IMR-90 (cell line): Measurements from ENCODE around the gene TAF1L. TPM values are rescaled to one million over a fixed set of nuclear protein-coding genes. Genes with fewer than 3 reads are reported as not detected.
A peak's percentile ranks its signal among the peaks of the same experiment; 100 is the strongest.

Experiments
- ATAC-seq: fragments of 200-7000 bp; cut with Tn5 transposase; 2 replicates; pipeline ENCODE4 v1.9.1; 2020; ENCODE audit warnings: low read depth, mild to moderate bottlenecking, moderate library complexity
- BruUV-seq: library from RNA; stranded (reverse); fragments of 400-500 nt; replicated peaks from 2 replicates; lab custom pipeline; 2021; lab: Mats Ljungman, UMichigan
- CTCF ChIA-PET: fragments of 300-600 bp; formaldehyde crosslinking; extraction: SDS; loops from one replicate; lab custom pipeline; 2021; ENCODE audit warnings: antibody characterized with exemption; lab: Yijun Ruan, JAX
- POLR2A ChIA-PET: fragments of 300-600 bp; sonication (Branson Sonifier 250); formaldehyde crosslinking; loops from one replicate; lab custom pipeline; 2022; ENCODE audit warnings: antibody characterized with exemption; ENCODE audit not compliant: unreplicated experiment; lab: Charles Lee
- DNase-seq: peaks from one replicate; pipeline ENCODE4 v3.0.0; 2013
- H2AFZ ChIP-seq: replicated peaks from 2 replicates; pipeline ENCODE3; 2013; ENCODE audit warnings: low read length, mild to moderate bottlenecking; ENCODE audit not compliant: poor library complexity
- H2AK5ac ChIP-seq: 2 replicates; pipeline ENCODE4 v1.6.1; 2013; ENCODE audit warnings: low read depth, low read length, inconsistent platforms
- H2AK9ac ChIP-seq: replicated peaks from 2 replicates; pipeline ENCODE3; 2013; ENCODE audit warnings: mild to moderate bottlenecking, low read depth, low read length, moderate library complexity; ENCODE audit not compliant: poor library complexity
- H2BK120ac ChIP-seq: 2 replicates; pipeline ENCODE4 v1.6.1; 2013; ENCODE audit warnings: low read depth, low read length, inconsistent platforms
- H2BK15ac ChIP-seq: 3 replicates; pipeline ENCODE4 v1.6.1; 2013; ENCODE audit warnings: low read depth, low read length, inconsistent platforms
- H2BK20ac ChIP-seq: 2 replicates; pipeline ENCODE4 v1.6.1; 2013; ENCODE audit warnings: low read depth, mild to moderate bottlenecking, inconsistent platforms, low read length, moderate library complexity
- H2BK5ac ChIP-seq: 2 replicates; pipeline ENCODE4 v1.6.1; 2013; ENCODE audit warnings: mild to moderate bottlenecking, low read depth, low read length, inconsistent platforms; ENCODE audit not compliant: poor library complexity, severe bottlenecking
- H3K14ac ChIP-seq: replicated peaks from 2 replicates; pipeline ENCODE4 v1.6.1; 2013; ENCODE audit warnings: low read depth, low read length, inconsistent platforms
- H3K18ac ChIP-seq: 2 replicates; pipeline ENCODE4 v1.6.1; 2013; ENCODE audit warnings: low read depth, low read length, control low read depth
- H3K23ac ChIP-seq: 2 replicates; pipeline ENCODE4 v1.6.1; 2013; ENCODE audit warnings: low read depth, low read length, inconsistent platforms
- H3K27ac ChIP-seq: 2 replicates; pipeline ENCODE4 v1.5.1; 2013; ENCODE audit warnings: mild to moderate bottlenecking, control low read depth, low read length; ENCODE audit not compliant: insufficient read depth
- H3K27me3 ChIP-seq: 2 replicates; pipeline ENCODE4 v1.6.1; 2013; ENCODE audit warnings: low read length; ENCODE audit not compliant: control insufficient read depth, insufficient read depth
- H3K36me3 ChIP-seq: 2 replicates; pipeline ENCODE4 v1.6.1; 2013; ENCODE audit warnings: low read length, mixed read lengths; ENCODE audit not compliant: control insufficient read depth, insufficient read depth
- H3K4ac ChIP-seq: 2 replicates; pipeline ENCODE4 v1.6.1; 2013; ENCODE audit warnings: low read depth, low read length, inconsistent platforms
- H3K4me1 ChIP-seq: 2 replicates; pipeline ENCODE4 v1.6.1; 2013; ENCODE audit warnings: low read length, mixed read lengths; ENCODE audit not compliant: control insufficient read depth, insufficient read depth
- H3K4me2 ChIP-seq: 2 replicates; pipeline ENCODE4 v1.6.1; 2013; ENCODE audit warnings: low read depth, mild to moderate bottlenecking, control low read depth, low read length, moderate library complexity
- H3K4me3 ChIP-seq: 2 replicates; pipeline ENCODE4 v1.5.1; 2013; ENCODE audit warnings: low read depth, mild to moderate bottlenecking, control low read depth, low read length, moderate library complexity; ENCODE audit not compliant: insufficient read depth
- H3K56ac ChIP-seq: 2 replicates; pipeline ENCODE4 v1.6.1; 2013; ENCODE audit warnings: low read length, inconsistent platforms; ENCODE audit not compliant: insufficient read depth; ENCODE audit errors: extremely low read depth
- H3K79me1 ChIP-seq, 2 experiments: 2 replicates each; pipeline ENCODE4 v1.6.1; 2013; ENCODE audit warnings: low read length in 2 of 2, inconsistent platforms in 1 of 2, low read depth in 1 of 2
- H3K9ac ChIP-seq: 2 replicates; pipeline ENCODE4 v1.6.1; 2013; ENCODE audit warnings: low read depth, low read length, control low read depth
- H3K9me1 ChIP-seq: 2 replicates; pipeline ENCODE4 v1.6.1; 2013; ENCODE audit warnings: low read length, inconsistent platforms; ENCODE audit not compliant: insufficient read depth
- H3K9me3 ChIP-seq: 2 replicates; pipeline ENCODE4 v1.6.1; 2013; ENCODE audit warnings: low read length; ENCODE audit not compliant: control insufficient read depth, insufficient read depth
- H4K20me1 ChIP-seq: 2 replicates; pipeline ENCODE4 v1.6.1; 2013; ENCODE audit warnings: low read length, inconsistent platforms; ENCODE audit not compliant: insufficient read depth
- H4K5ac ChIP-seq: 2 replicates; pipeline ENCODE4 v1.6.1; 2013; ENCODE audit warnings: mild to moderate bottlenecking, low read depth, low read length, control low read depth
- H4K8ac ChIP-seq, 2 experiments: 2 replicates each; pipeline ENCODE4 v1.6.1; 2013; ENCODE audit warnings: low read depth in 2 of 2, low read length in 2 of 2, control low read depth in 1 of 2, inconsistent platforms in 1 of 2
- H4K91ac ChIP-seq: 2 replicates; pipeline ENCODE4 v1.6.1; 2013; ENCODE audit warnings: low read depth, low read length, inconsistent platforms; ENCODE audit not compliant: insufficient read depth
- MAZ ChIP-seq: IDR thresholded peaks from 2 replicates; pipeline ENCODE4 v1.6.1; 2012; ENCODE audit warnings: low read depth, mild to moderate bottlenecking, low read length, improper control_type of control experiment, moderate library complexity, borderline replicate concordance
- NFE2L2 ChIP-seq: fragments of 150-350 bp; IDR thresholded peaks from 2 replicates; pipeline ENCODE4 v1.6.1; 2016; ENCODE audit warnings: low read depth, mild to moderate bottlenecking, low read length
- WGBS, 2 experiments: methylation state at CpG; one replicate each; pipeline versions ENCODE4 v1.1.5 to v1.1.7; 2013; ENCODE audit warnings: missing lambda C conversion rate in 2 of 2; ENCODE audit not compliant: insufficient read length in 1 of 2; ENCODE audit errors: extremely low coverage in 2 of 2; 5-methylcytosine and 5-hydroxymethylcytosine counted together
- dilution Hi-C: fragments of 300-500 bp; cut with HindIII; formaldehyde crosslinking; loops from one replicate; pipeline ENCODE4 v1.14.3; 2018; ENCODE audit warnings: low sequenced_read_pairs; ENCODE audit not compliant: unreplicated experiment
- in situ Hi-C: fragments of 300-500 bp; cut with MboI; formaldehyde crosslinking; loops from 3 replicates; pipeline ENCODE4 v1.14.3; 2019; ENCODE audit warnings: low sequenced_read_pairs, inconsistent platforms, mixed read lengths
- intact Hi-C: fragments of 100-400 bp; cut with micrococcal nuclease; formaldehyde crosslinking; loops from 2 replicates; pipeline ENCODE4 v1.10.0; 2022
- polyA plus RNA-seq, 3 experiments: library from polyadenylated mRNA; depleted of rRNA; stranded (reverse); fragments of >200 nt; gene quantifications; 2 replicates each; pipeline ENCODE4 v1.2.3, GENCODE V29; 2012; ENCODE audit warnings: low replicate concordance in 1 of 3
- total RNA-seq: library from RNA; depleted of rRNA; stranded (reverse); fragments of >200 nt; gene quantifications from 2 replicates; pipeline ENCODE4 v1.2.3, GENCODE V29; 2012

The TAF1L gene
- total and polyA plus RNA-seq, 2 of the 4 experiments (the other 2 are of a cell fraction): not detected

GRCh38 chr9:32584784-32585183 is 50.7 kb downstream of the TAF1L start:
- intact Hi-C loops (no loop called here), dilution Hi-C loops (no loop called here), in situ Hi-C loops (loop anchor here (5.0 kb wide), 1 partner anchor 383 kb away; no protein-coding TSS in a partner anchor)
- no peak overlapping the region for H3K27ac ChIP-seq
- ATAC-seq: no peak
- peak; percentile 18 for DNase-seq
- no peak overlapping the region for H3K18ac ChIP-seq
- no peak overlapping the region for H3K9ac ChIP-seq
- H3K9me1 ChIP-seq: no peaks in the 10 kb centered on the region
- no peak overlapping the region for H2BK15ac ChIP-seq
- no peak overlapping the region for H2AK5ac ChIP-seq
- no peak overlapping the region for H3K14ac ChIP-seq
- no peaks in the 10 kb centered on the region for H3K79me1 ChIP-seq
- H3K4me1 ChIP-seq: 0 out of 2 replicates have a peak, but pooled peaks cover 3% of the 10 kb centered on the region
- ChIA-PET CTCF (interaction anchor here (0.6 to 1.0 kb wide), 2 partner anchors 206 to 375 kb away, joined by 3 to 4 read pairs; no protein-coding TSS in a partner anchor), POLR2A (no interaction called here)
- no peak overlapping the region for H2AFZ ChIP-seq
- H2BK20ac ChIP-seq: no peak overlapping the region
- no peak overlapping the region for H4K91ac ChIP-seq
- TF ChIP-seq MAZ (no peak), NFE2L2 (no peak)
- no peak overlapping the region for H3K23ac ChIP-seq
- peaks cover 3% of the 10 kb centered on the region; the same call in 1 of the 2 replicates for H3K27me3 ChIP-seq
- H4K20me1 ChIP-seq: no peaks in the 10 kb centered on the region
- H4K8ac ChIP-seq: no peak overlapping the region
- H3K4ac ChIP-seq: no peak overlapping the region
- no TSS peak for BruUV-seq
- no peak overlapping the region for H3K4me3 ChIP-seq
- no peaks in the 10 kb centered on the region for H3K9me3 ChIP-seq
- no CpG with 5 or more reads among the region's 2 CpGs for WGBS, 2 experiments
- H2AK9ac ChIP-seq: no peak overlapping the region
- no peak overlapping the region for H3K4me2 ChIP-seq
- H3K56ac ChIP-seq: no peak overlapping the region
- H4K5ac ChIP-seq: no peak overlapping the region
- H3K36me3 ChIP-seq: no peaks in the 10 kb centered on the region
- no peak overlapping the region for H2BK5ac ChIP-seq
- no peak overlapping the region for H2BK120ac ChIP-seq
